HepG2 (cell line): ENCODE results near the gene KANSL1. TPM values are rescaled to one million over a fixed set of nuclear protein-coding genes. Genes with fewer than 3 reads are reported as not detected.

Source experiments
- ARID3A ChIP-seq: IDR thresholded peaks from 2 replicates; pipeline ENCODE4 v1.6.1; 2012; ENCODE audit warnings: low read depth, low read length, improper control_type of control experiment
- FOXC1 ChIP-seq: sonication (generic); formaldehyde crosslinking; IDR thresholded peaks from 2 replicates; pipeline ENCODE4 v1.8.0; 2022; ENCODE audit warnings: mild to moderate bottlenecking, missing genetic modification reagents, borderline replicate concordance
- GLI4 ChIP-seq: sonication (generic); formaldehyde crosslinking; IDR thresholded peaks from 2 replicates; pipeline ENCODE4 v1.5.1; 2020; ENCODE audit warnings: missing genetic modification reagents, mild to moderate bottlenecking, moderate library complexity, borderline replicate concordance
- KAT7 ChIP-seq: IDR thresholded peaks from 2 replicates; pipeline ENCODE4 v1.6.1; 2018; ENCODE audit warnings: borderline replicate concordance, missing compliant biosample characterization
- MAFG ChIP-seq: sonication (generic); formaldehyde crosslinking; IDR thresholded peaks from 2 replicates; pipeline ENCODE4 v1.5.1; 2020; ENCODE audit warnings: mild to moderate bottlenecking, missing genetic modification reagents
- MTF1 ChIP-seq: sonication (generic); formaldehyde crosslinking; IDR thresholded peaks from 2 replicates; pipeline ENCODE4 v1.5.0; 2020; ENCODE audit warnings: missing genetic modification reagents
- PHF21A ChIP-seq: sonication (generic); formaldehyde crosslinking; IDR thresholded peaks from 2 replicates; pipeline ENCODE4 v1.5.0; 2020; ENCODE audit warnings: mild to moderate bottlenecking, missing genetic modification reagents
- RAD51 ChIP-seq: fragments of 450-650 bp; IDR thresholded peaks from 2 replicates; pipeline ENCODE4 v1.6.1; 2016; ENCODE audit warnings: borderline replicate concordance
- SMAD3 ChIP-seq: sonication (generic); formaldehyde crosslinking; IDR thresholded peaks from 2 replicates; pipeline ENCODE4 v1.4.0; 2020; ENCODE audit warnings: missing genetic modification reagents
- SMC3 ChIP-seq: IDR thresholded peaks from 2 replicates; pipeline ENCODE4 v1.6.1; 2011; ENCODE audit warnings: low read length, improper control_type of control experiment
- U2AF2 ChIP-seq: fragments of 200-400 bp; formaldehyde crosslinking; IDR thresholded peaks from 2 replicates; pipeline ENCODE4 v1.6.1; 2017; ENCODE audit warnings: low read depth, mild to moderate bottlenecking, low read length
- ZBTB7B ChIP-seq: sonication (generic); formaldehyde crosslinking; IDR thresholded peaks from 2 replicates; pipeline ENCODE4 v1.4.0; 2020; ENCODE audit warnings: missing genetic modification reagents
- ZSCAN30 ChIP-seq: sonication (generic); formaldehyde crosslinking; IDR thresholded peaks from 2 replicates; pipeline ENCODE4 v1.5.0; 2020; ENCODE audit warnings: mild to moderate bottlenecking, missing genetic modification reagents
- ZSCAN31 ChIP-seq: sonication (generic); formaldehyde crosslinking; IDR thresholded peaks from 2 replicates; pipeline ENCODE4 v1.5.0; 2020; ENCODE audit warnings: low read depth, mild to moderate bottlenecking, missing genetic modification reagents
- polyA plus RNA-seq, 8 experiments: library from polyadenylated mRNA; depleted of rRNA in 3 of 8; stranded (reverse) in 7 of 8; unstranded in 1 of 8; fragments of >200 nt; fragmentation: Illumina TruSeq in 4 of 8; extraction: Trizol in 4 of 8; gene quantifications; 2 replicates each; pipeline versions ENCODE4 v1.2.1 to v1.2.3, GENCODE V29; 2011 to 2016; ENCODE audit warnings: low read depth in 4 of 8, missing spikeins in 1 of 8, mixed read lengths in 1 of 8; ENCODE audit not compliant: insufficient read depth in 1 of 8
- total RNA-seq, 5 experiments: library from RNA; depleted of rRNA; stranded (reverse); fragments of >200 nt; fragmentation: Illumina TruSeq; extraction: Trizol; gene quantifications; 2 replicates each; pipeline ENCODE4 v1.2.3, GENCODE V29; 2016; ENCODE audit warnings: low read depth in 1 of 5
- TF ChIP-seq, protein P1 (sequence below): sonication (generic); formaldehyde crosslinking; IDR thresholded peaks from 2 replicates; pipeline ENCODE4 v1.5.0; 2020; ENCODE audit warnings: missing genetic modification reagents
- TF ChIP-seq, protein P2 (sequence below): sonication (generic); formaldehyde crosslinking; IDR thresholded peaks from 2 replicates; pipeline ENCODE4 v1.4.0; 2020; ENCODE audit warnings: low read depth, mild to moderate bottlenecking, missing genetic modification reagents
- TF ChIP-seq, protein P3 (sequence below): sonication (generic); formaldehyde crosslinking; IDR thresholded peaks from 2 replicates; pipeline ENCODE4 v1.4.0; 2020; ENCODE audit warnings: missing genetic modification reagents, borderline replicate concordance
- TF ChIP-seq, protein P4 (sequence below): sonication (generic); formaldehyde crosslinking; IDR thresholded peaks from 2 replicates; pipeline ENCODE4 v1.5.0; 2020; ENCODE audit warnings: missing genetic modification reagents, mild to moderate bottlenecking, borderline replicate concordance

KANSL1 gene
- total and polyA plus RNA-seq, 2 of the 13 experiments (the other 11 are each of a cell fraction or from before 2014, with no cell fraction given): 24.0 to 59.6 TPM

DNA sequence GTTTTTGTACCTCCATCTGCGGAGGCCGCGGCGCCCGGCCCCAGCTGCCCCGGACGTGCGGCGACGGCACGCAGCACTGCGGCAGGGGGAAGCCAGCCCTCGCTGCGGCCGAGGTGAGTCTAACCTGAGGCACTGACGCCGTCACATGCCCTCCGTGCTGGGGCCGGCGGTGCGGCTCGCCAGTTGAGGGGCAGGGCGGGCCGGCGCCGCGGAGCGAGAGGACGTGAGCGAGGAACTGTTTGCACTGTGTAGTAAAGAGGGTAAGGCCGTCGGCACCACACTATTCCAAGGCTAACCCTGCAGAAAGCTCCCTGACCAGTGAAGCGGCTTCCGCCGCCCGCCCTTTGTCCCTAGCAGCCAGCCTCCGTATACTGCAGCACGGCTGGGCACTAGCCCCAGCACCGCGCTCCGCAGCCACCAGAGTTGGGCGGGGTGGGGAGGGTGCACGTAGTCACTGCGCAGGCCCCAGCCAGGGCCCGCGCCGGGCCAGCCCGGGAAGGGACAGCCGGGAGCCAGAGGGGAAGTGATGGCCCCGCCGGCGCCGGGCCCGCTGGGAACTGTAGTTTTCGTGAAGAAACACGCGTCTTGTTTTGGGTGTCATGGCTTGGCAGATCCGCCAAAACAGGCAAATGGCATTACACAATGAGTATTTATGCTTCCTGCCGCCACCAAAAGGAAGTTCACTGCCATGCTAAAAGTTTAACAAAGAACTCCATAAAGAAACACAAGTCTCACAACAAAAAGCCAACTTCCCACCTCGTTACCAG, 580 bp upstream of the KANSL1 start (continued):
- TF ChIP-seq ARID3A (0 out of 2 replicates have a peak, but pooled peaks have one; percentile 26), ZSCAN31 (CRISPR knock-in tag) (peak; percentile 92), SMC3 (no peak), MTF1 (CRISPR knock-in tag) (no peak), GLI4 (CRISPR knock-in tag) (peak; percentile 88; the same call in 1 of the 2 replicates), SMAD3 (CRISPR knock-in tag) (no peak; the same call in 1 of the 2 replicates), KAT7 (0 out of 2 replicates have a peak, but pooled peaks have one; percentile 83), FOXC1 (CRISPR knock-in tag) (peak; percentile 68; the same call in 1 of the 2 replicates), ZSCAN30 (no peak), U2AF2 (no peak), ZBTB7B (CRISPR knock-in tag) (no peak), PHF21A (CRISPR knock-in tag) (peak; percentile 61; the same call in 1 of the 2 replicates), RAD51 (no peak), MAFG (CRISPR knock-in tag) (no peak)
- TF ChIP-seq, protein P1, sequence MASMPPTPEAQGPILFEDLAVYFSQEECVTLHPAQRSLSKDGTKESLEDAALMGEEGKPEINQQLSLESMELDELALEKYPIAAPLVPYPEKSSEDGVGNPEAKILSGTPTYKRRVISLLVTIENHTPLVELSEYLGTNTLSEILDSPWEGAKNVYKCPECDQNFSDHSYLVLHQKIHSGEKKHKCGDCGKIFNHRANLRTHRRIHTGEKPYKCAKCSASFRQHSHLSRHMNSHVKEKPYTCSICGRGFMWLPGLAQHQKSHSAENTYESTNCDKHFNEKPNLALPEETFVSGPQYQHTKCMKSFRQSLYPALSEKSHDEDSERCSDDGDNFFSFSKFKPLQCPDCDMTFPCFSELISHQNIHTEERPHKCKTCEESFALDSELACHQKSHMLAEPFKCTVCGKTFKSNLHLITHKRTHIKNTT (CRISPR knock-in tag): no peak
- TF ChIP-seq, protein P2, sequence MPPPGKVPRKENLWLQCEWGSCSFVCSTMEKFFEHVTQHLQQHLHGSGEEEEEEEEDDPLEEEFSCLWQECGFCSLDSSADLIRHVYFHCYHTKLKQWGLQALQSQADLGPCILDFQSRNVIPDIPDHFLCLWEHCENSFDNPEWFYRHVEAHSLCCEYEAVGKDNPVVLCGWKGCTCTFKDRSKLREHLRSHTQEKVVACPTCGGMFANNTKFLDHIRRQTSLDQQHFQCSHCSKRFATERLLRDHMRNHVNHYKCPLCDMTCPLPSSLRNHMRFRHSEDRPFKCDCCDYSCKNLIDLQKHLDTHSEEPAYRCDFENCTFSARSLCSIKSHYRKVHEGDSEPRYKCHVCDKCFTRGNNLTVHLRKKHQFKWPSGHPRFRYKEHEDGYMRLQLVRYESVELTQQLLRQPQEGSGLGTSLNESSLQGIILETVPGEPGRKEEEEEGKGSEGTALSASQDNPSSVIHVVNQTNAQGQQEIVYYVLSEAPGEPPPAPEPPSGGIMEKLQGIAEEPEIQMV (CRISPR knock-in tag): peak; percentile 42; the same call in 1 of the 2 replicates
- TF ChIP-seq, protein P3, sequence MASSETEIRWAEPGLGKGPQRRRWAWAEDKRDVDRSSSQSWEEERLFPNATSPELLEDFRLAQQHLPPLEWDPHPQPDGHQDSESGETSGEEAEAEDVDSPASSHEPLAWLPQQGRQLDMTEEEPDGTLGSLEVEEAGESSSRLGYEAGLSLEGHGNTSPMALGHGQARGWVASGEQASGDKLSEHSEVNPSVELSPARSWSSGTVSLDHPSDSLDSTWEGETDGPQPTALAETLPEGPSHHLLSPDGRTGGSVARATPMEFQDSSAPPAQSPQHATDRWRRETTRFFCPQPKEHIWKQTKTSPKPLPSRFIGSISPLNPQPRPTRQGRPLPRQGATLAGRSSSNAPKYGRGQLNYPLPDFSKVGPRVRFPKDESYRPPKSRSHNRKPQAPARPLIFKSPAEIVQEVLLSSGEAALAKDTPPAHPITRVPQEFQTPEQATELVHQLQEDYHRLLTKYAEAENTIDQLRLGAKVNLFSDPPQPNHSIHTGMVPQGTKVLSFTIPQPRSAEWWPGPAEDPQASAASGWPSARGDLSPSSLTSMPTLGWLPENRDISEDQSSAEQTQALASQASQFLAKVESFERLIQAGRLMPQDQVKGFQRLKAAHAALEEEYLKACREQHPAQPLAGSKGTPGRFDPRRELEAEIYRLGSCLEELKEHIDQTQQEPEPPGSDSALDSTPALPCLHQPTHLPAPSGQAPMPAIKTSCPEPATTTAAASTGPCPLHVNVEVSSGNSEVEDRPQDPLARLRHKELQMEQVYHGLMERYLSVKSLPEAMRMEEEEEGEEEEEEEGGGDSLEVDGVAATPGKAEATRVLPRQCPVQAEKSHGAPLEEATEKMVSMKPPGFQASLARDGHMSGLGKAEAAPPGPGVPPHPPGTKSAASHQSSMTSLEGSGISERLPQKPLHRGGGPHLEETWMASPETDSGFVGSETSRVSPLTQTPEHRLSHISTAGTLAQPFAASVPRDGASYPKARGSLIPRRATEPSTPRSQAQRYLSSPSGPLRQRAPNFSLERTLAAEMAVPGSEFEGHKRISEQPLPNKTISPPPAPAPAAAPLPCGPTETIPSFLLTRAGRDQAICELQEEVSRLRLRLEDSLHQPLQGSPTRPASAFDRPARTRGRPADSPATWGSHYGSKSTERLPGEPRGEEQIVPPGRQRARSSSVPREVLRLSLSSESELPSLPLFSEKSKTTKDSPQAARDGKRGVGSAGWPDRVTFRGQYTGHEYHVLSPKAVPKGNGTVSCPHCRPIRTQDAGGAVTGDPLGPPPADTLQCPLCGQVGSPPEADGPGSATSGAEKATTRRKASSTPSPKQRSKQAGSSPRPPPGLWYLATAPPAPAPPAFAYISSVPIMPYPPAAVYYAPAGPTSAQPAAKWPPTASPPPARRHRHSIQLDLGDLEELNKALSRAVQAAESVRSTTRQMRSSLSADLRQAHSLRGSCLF (CRISPR knock-in tag): no peak
- TF ChIP-seq, protein P4, sequence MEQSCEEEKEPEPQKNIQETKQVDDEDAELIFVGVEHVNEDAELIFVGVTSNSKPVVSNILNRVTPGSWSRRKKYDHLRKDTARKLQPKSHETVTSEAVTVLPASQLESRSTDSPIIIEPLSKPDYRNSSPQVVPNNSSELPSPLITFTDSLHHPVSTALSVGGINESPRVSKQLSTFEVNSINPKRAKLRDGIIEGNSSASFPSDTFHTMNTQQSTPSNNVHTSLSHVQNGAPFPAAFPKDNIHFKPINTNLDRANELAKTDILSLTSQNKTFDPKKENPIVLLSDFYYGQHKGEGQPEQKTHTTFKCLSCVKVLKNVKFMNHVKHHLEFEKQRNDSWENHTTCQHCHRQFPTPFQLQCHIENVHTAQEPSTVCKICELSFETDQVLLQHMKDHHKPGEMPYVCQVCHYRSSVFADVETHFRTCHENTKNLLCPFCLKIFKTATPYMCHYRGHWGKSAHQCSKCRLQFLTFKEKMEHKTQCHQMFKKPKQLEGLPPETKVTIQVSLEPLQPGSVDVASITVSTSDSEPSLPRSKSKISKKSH: peak; percentile 97
